Neuronal stem cell (in vitro differentiated cells): Measurements from ENCODE around the gene NOC2L. TPM values are rescaled to one million over a fixed set of nuclear protein-coding genes. Genes with fewer than 3 reads are reported as not detected.

Experiments used
- small RNA-seq: library from polyadenylated mRNA; stranded (forward); fragments of <200 nt; extraction: miRNeasy Mini kit (QIAGEN cat#:217004); gene quantifications from one replicate; pipeline ENCODE3, GENCODE V24; 2013; ENCODE audit not compliant: insufficient read depth

Gene NOC2L

Small RNA genes lying within 50 kb of the gene (small RNA-seq; reads per million reads assigned to genes)
- gene AL645608.3 (not detected), gene AL645608.4 (not detected)
